Left hindlimb (tissue), 1 donor: ENCODE results near the gene FAT2.

Experiments used
- DNase-seq: peaks from one replicate; pipeline ENCODE4 v3.0.0-alpha.2; 2018

Gene FAT2

GRCh38 chr5:151551985-151552384 is 39.1 kb downstream of the FAT2 start:
- no peak for DNase-seq

- DNase-seq: no peak
Measured at GRCh38 chr5:151550146-151550545, 41.0 kb downstream of the FAT2 start.

DNA sequence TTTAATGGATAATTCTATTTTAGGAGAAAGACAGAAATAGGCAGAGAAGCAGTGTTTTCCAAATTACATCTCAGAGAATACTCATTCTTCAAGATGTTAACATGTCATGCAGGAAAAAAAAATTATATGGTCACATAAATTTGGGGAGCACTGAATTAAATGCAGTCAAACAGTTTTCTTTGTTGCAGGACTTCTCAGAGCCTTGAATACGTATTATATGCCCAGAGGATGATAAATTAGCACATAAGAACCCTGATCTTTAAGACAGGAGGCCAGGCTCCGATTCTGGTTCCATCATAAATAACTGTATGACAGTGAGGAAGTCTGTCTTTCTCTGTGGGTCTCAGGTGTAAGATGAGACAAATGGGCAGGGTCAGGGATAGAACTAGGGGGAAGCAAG is 41.4 kb downstream of the FAT2 start:
- no peak for DNase-seq

DNA sequence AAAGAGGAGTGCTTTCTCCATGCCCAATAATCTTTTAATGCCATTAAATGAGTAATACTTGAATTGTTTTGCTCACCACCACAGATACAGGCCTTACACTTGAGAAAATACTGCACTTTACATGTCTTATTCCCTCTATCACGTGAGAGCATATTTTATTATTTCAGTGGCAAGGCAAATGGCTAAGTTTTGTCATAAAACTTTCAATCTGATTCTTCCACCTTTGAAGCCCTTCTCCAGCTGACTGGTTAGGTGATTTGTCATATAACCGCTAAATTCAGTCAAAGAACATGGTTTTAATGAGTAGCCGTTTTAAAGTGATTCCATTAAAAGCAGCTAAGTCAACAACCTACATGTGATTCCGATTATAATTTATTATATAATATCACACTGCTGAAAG is 43.8 kb downstream of the FAT2 start:
- no peak for DNase-seq

- DNase-seq: no peak
Measured at GRCh38 chr5:151541571-151541970, 49.6 kb downstream of the FAT2 start.
